HepG2 (cell line): ENCODE measurements around the gene SYNPO2L. TPM values are rescaled to one million over a fixed set of nuclear protein-coding genes. Genes with fewer than 3 reads are reported as not detected.

Experiments used
- BHLHE40 ChIP-seq: IDR thresholded peaks from 2 replicates; pipeline ENCODE4 v1.6.1; 2011; ENCODE audit warnings: low read length, improper control_type of control experiment
- ELF4 ChIP-seq: sonication (generic); formaldehyde crosslinking; IDR thresholded peaks from 2 replicates; pipeline ENCODE4 v1.5.0; 2020; ENCODE audit warnings: missing genetic modification reagents, mild to moderate bottlenecking, moderate library complexity, borderline replicate concordance
- HNRNPUL1 ChIP-seq: fragments of 200-400 bp; formaldehyde crosslinking; IDR thresholded peaks from 2 replicates; pipeline ENCODE4 v1.6.1; 2017; ENCODE audit warnings: low read depth, mild to moderate bottlenecking, low read length, moderate library complexity
- HOXA5 ChIP-seq: sonication (generic); formaldehyde crosslinking; IDR thresholded peaks from 2 replicates; pipeline ENCODE4 v1.4.0; 2020; ENCODE audit warnings: missing genetic modification reagents
- LRRFIP1 ChIP-seq: sonication (generic); formaldehyde crosslinking; conservative IDR thresholded peaks from 2 replicates; pipeline ENCODE4 v1.4.0; 2020; ENCODE audit warnings: missing genetic modification reagents
- NFKBIZ ChIP-seq: IDR thresholded peaks from 2 replicates; pipeline ENCODE4 v1.6.1; 2018; ENCODE audit warnings: missing genetic modification reagents, missing compliant biosample characterization
- PCBP2 ChIP-seq: fragments of 200-400 bp; formaldehyde crosslinking; optimal IDR thresholded peaks from 2 replicates; pipeline ENCODE3; 2018; ENCODE audit warnings: low read length, low read depth; ENCODE audit not compliant: poor library complexity, severe bottlenecking
- PHF20 ChIP-seq: sonication (generic); formaldehyde crosslinking; IDR thresholded peaks from 2 replicates; pipeline ENCODE4 v1.5.0; 2020; ENCODE audit warnings: mild to moderate bottlenecking, missing genetic modification reagents
- RAD51 ChIP-seq: fragments of 450-650 bp; IDR thresholded peaks from 2 replicates; pipeline ENCODE4 v1.6.1; 2016; ENCODE audit warnings: borderline replicate concordance
- RARG ChIP-seq: sonication (generic); formaldehyde crosslinking; IDR thresholded peaks from 2 replicates; pipeline ENCODE4 v1.4.0; 2020; ENCODE audit warnings: low read depth, mild to moderate bottlenecking, missing genetic modification reagents
- RBFOX2 ChIP-seq: fragments of 200-400 bp; formaldehyde crosslinking; IDR thresholded peaks from 2 replicates; pipeline ENCODE4 v1.6.1; 2017; ENCODE audit warnings: low read depth, mild to moderate bottlenecking, low read length
- SKI ChIP-seq: fragments of 450-650 bp; IDR thresholded peaks from one replicate; pipeline ENCODE4 v1.6.1; 2018; ENCODE audit warnings: mild to moderate bottlenecking; ENCODE audit not compliant: partially characterized antibody
- SMC3 ChIP-seq: IDR thresholded peaks from 2 replicates; pipeline ENCODE4 v1.6.1; 2011; ENCODE audit warnings: low read length, improper control_type of control experiment
- TFE3 ChIP-seq: IDR thresholded peaks from 2 replicates; pipeline ENCODE4 v1.6.1; 2016
- ZBTB42 ChIP-seq: sonication (generic); formaldehyde crosslinking; IDR thresholded peaks from 2 replicates; pipeline ENCODE4 v1.5.0; 2020; ENCODE audit warnings: mild to moderate bottlenecking, missing genetic modification reagents
- ZFP36L1 ChIP-seq: sonication (generic); formaldehyde crosslinking; IDR thresholded peaks from 2 replicates; pipeline ENCODE4 v1.8.0; 2022; ENCODE audit warnings: mild to moderate bottlenecking, missing genetic modification reagents, moderate library complexity
- ZNF263 ChIP-seq: sonication (generic); formaldehyde crosslinking; IDR thresholded peaks from 2 replicates; pipeline ENCODE4 v1.4.0; 2020; ENCODE audit warnings: missing genetic modification reagents
- ZNF562 ChIP-seq: sonication (generic); formaldehyde crosslinking; IDR thresholded peaks from 2 replicates; pipeline ENCODE4 v1.8.0; 2022; ENCODE audit warnings: missing genetic modification reagents, borderline replicate concordance
- ZNF772 ChIP-seq: sonication (generic); formaldehyde crosslinking; IDR thresholded peaks from 2 replicates; pipeline ENCODE4 v1.5.0; 2020; ENCODE audit warnings: mild to moderate bottlenecking, missing genetic modification reagents
- ZNF839 ChIP-seq: sonication (generic); formaldehyde crosslinking; IDR thresholded peaks from 2 replicates; pipeline ENCODE4 v1.4.0; 2020; ENCODE audit warnings: missing genetic modification reagents, mild to moderate bottlenecking, borderline replicate concordance
- polyA plus RNA-seq, 8 experiments: library from polyadenylated mRNA; depleted of rRNA in 3 of 8; stranded (reverse) in 7 of 8; unstranded in 1 of 8; fragments of >200 nt; fragmentation: Illumina TruSeq in 4 of 8; extraction: Trizol in 4 of 8; gene quantifications; 2 replicates each; pipeline versions ENCODE4 v1.2.1 to v1.2.3, GENCODE V29; 2011 to 2016; ENCODE audit warnings: low read depth in 4 of 8, missing spikeins in 1 of 8, mixed read lengths in 1 of 8; ENCODE audit not compliant: insufficient read depth in 1 of 8
- total RNA-seq, 5 experiments: library from RNA; depleted of rRNA; stranded (reverse); fragments of >200 nt; fragmentation: Illumina TruSeq; extraction: Trizol; gene quantifications; 2 replicates each; pipeline ENCODE4 v1.2.3, GENCODE V29; 2016; ENCODE audit warnings: low read depth in 1 of 5
- TF ChIP-seq, protein P1 (sequence below): sonication (generic); formaldehyde crosslinking; IDR thresholded peaks from 2 replicates; pipeline ENCODE4 v1.4.0; 2020; ENCODE audit warnings: missing genetic modification reagents

SYNPO2L gene
- total and polyA plus RNA-seq, 2 of the 13 experiments (the other 11 are each of a cell fraction or from before 2014, with no cell fraction given), result not detected

- TF ChIP-seq PCBP2, result no peak
- TF ChIP-seq HOXA5 (CRISPR knock-in tag), result no peak
- TF ChIP-seq SKI, result no peak
- TF ChIP-seq ZNF562 (CRISPR knock-in tag), result no peak
- peak; percentile 26; the same call in 1 of the 2 replicates for TF ChIP-seq NFKBIZ (CRISPR knock-in tag)
- TF ChIP-seq ZNF772 (CRISPR knock-in tag), result 0 out of 2 replicates have a peak, but pooled peaks have one; percentile 16
- peak; percentile 85 for TF ChIP-seq RBFOX2
- TF ChIP-seq TFE3 (CRISPR knock-in tag), result no peak
- TF ChIP-seq ZNF263 (CRISPR knock-in tag), result peak; percentile 16; the same call in 1 of the 2 replicates
- no peak for TF ChIP-seq SMC3
- no peak for TF ChIP-seq BHLHE40
- no peak for TF ChIP-seq ZNF839
- TF ChIP-seq PHF20 (CRISPR knock-in tag), result peak; percentile 78
- TF ChIP-seq ZFP36L1 (CRISPR knock-in tag), result no peak
- TF ChIP-seq HNRNPUL1, result no peak
- TF ChIP-seq RAD51, result no peak
- no peak for TF ChIP-seq RARG
- TF ChIP-seq, protein P1, sequence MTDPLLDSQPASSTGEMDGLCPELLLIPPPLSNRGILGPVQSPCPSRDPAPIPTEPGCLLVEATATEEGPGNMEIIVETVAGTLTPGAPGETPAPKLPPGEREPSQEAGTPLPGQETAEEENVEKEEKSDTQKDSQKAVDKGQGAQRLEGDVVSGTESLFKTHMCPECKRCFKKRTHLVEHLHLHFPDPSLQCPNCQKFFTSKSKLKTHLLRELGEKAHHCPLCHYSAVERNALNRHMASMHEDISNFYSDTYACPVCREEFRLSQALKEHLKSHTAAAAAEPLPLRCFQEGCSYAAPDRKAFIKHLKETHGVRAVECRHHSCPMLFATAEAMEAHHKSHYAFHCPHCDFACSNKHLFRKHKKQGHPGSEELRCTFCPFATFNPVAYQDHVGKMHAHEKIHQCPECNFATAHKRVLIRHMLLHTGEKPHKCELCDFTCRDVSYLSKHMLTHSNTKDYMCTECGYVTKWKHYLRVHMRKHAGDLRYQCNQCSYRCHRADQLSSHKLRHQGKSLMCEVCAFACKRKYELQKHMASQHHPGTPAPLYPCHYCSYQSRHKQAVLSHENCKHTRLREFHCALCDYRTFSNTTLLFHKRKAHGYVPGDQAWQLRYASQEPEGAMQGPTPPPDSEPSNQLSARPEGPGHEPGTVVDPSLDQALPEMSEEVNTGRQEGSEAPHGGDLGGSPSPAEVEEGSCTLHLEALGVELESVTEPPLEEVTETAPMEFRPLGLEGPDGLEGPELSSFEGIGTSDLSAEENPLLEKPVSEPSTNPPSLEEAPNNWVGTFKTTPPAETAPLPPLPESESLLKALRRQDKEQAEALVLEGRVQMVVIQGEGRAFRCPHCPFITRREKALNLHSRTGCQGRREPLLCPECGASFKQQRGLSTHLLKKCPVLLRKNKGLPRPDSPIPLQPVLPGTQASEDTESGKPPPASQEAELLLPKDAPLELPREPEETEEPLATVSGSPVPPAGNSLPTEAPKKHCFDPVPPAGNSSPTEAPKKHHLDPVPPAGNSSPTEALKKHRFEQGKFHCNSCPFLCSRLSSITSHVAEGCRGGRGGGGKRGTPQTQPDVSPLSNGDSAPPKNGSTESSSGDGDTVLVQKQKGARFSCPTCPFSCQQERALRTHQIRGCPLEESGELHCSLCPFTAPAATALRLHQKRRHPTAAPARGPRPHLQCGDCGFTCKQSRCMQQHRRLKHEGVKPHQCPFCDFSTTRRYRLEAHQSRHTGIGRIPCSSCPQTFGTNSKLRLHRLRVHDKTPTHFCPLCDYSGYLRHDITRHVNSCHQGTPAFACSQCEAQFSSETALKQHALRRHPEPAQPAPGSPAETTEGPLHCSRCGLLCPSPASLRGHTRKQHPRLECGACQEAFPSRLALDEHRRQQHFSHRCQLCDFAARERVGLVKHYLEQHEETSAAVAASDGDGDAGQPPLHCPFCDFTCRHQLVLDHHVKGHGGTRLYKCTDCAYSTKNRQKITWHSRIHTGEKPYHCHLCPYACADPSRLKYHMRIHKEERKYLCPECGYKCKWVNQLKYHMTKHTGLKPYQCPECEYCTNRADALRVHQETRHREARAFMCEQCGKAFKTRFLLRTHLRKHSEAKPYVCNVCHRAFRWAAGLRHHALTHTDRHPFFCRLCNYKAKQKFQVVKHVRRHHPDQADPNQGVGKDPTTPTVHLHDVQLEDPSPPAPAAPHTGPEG (CRISPR knock-in tag), result no peak
- no peak for TF ChIP-seq ZBTB42 (CRISPR knock-in tag)
- no peak for TF ChIP-seq LRRFIP1
- no peak for TF ChIP-seq ELF4 (CRISPR knock-in tag)
Observed at GRCh38 chr10:73625884-73626752, 29.7 kb downstream of the SYNPO2L start (continued).
